H1 (cell line): ENCODE data around the gene VWA7. TPM values are rescaled to one million over a fixed set of nuclear protein-coding genes. Genes with fewer than 3 reads are reported as not detected.

Source experiments
- GTF2F1 ChIP-seq: IDR thresholded peaks from 2 replicates; pipeline ENCODE4 v1.6.1; 2012; ENCODE audit warnings: low read depth, low read length, improper control_type of control experiment, borderline replicate concordance
- RNF2 ChIP-seq: fragments of 200-900, 300-1000 bp; sonication (generic); IDR thresholded peaks from 2 replicates; pipeline ENCODE4 v1.7.1; 2016; ENCODE audit warnings: borderline replicate concordance, low read depth, mild to moderate bottlenecking, antibody characterized with exemption, low read length; ENCODE audit not compliant: poor library complexity, severe bottlenecking; ENCODE audit errors: missing control alignments
- polyA plus RNA-seq, 7 experiments: library from polyadenylated mRNA; depleted of rRNA in 3 of 7; stranded (reverse) in 5 of 7; unstranded in 2 of 7; fragments of >200 nt in 5 of 7; fragments of 200-250 nt in 2 of 7; gene quantifications; 1 replicate in 5 of 7; 2 replicates in 1 of 7; 4 replicates in 1 of 7; pipeline versions ENCODE4 v1.2.1 to v1.2.3, GENCODE V29; 2011 to 2013; ENCODE audit warnings: missing spikeins in 2 of 7, mixed read lengths in 2 of 7
- total RNA-seq: library from RNA; stranded (reverse); fragmentation: NEBNext Ultra II Directional; extraction: Animal tissue kit (Norgen Biotek cat#: 25700); gene quantifications from 2 replicates; pipeline ENCODE4 v1.2.1, GENCODE V29; 2021
- TF ChIP-seq, protein P1 (sequence below): IDR thresholded peaks from 2 replicates; pipeline ENCODE4 v1.6.1; 2012; ENCODE audit warnings: inconsistent platforms

VWA7 gene
- total and polyA plus RNA-seq, 2 of the 8 experiments (the other 6 are each of a cell fraction or from before 2014, with no cell fraction given) = 0.82 to 2.1 TPM

DNA sequence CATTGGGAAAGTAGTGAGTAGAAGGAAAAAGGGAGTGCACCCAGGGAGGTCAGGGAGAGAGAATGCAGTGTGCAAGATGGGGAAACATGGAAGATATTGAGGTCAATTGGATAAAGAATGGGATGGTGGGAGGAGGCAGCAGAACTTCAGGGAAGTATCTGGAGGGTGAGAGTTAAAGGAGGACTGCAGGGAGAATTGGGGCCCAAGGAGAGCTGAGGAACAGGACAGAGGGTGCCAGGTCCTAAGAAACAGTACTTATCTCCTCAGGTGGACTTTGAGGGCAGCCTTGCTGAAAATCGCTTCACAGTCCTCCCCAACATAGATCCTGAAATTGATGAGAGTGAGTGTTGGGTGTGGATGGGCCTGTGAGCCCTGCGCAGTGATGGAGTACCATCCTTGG lies 18.8 kb downstream of the VWA7 start (continued):
- TF ChIP-seq GTF2F1 (no peak), RNF2 (no peak)
- TF ChIP-seq, protein P1, sequence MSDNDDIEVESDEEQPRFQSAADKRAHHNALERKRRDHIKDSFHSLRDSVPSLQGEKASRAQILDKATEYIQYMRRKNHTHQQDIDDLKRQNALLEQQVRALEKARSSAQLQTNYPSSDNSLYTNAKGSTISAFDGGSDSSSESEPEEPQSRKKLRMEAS = no peak
